HepG2 (cell line): ENCODE data around the gene WASF1. TPM values are rescaled to one million over a fixed set of nuclear protein-coding genes. Genes with fewer than 3 reads are reported as not detected.

Source experiments
- ATAC-seq: fragments of 200-7000 bp; cut with Tn5 transposase; 3 replicates; pipeline ENCODE4 v1.9.1; 2020; ENCODE audit warnings: mild to moderate bottlenecking, moderate library complexity
- BruUV-seq: library from RNA; stranded (reverse); fragments of 400-500 nt; replicated peaks from 2 replicates; lab custom pipeline; 2021; lab: Mats Ljungman, UMichigan
- CTCF ChIA-PET: fragments of 300-600 bp; formaldehyde crosslinking; extraction: SDS; loops from one replicate; lab custom pipeline; 2021; ENCODE audit warnings: low total read pairs, inconsistent platforms, low intra/inter-chr PET ratio; lab: Yijun Ruan, JAX
- POLR2A ChIA-PET: fragments of 350-600 bp; sonication (Branson Sonifier 250); formaldehyde crosslinking; loops from one replicate; lab custom pipeline; 2020; ENCODE audit warnings: antibody characterized with exemption, inconsistent platforms; lab: Yijun Ruan, JAX
- DNase-seq: peaks from one replicate; pipeline ENCODE4 v3.0.0-alpha.2; 2015; ENCODE audit warnings: low spot score
- FAIRE-seq: peaks from 3 replicates; lab custom pipeline; 2011; peaks lifted over from hg19 to GRCh38; lab: Jason Lieb, UNC
- H2AFZ ChIP-seq: one replicate; pipeline ENCODE4 v1.6.1; 2011; ENCODE audit warnings: low read length, inconsistent platforms
- H3K27ac ChIP-seq: fragments of 300-600 bp; 3 replicates; pipeline ENCODE4 v1.8.0; 2011; ENCODE audit warnings: mixed run types, mild to moderate bottlenecking, mixed read lengths, low read length, inconsistent platforms; ENCODE audit not compliant: insufficient read depth; ENCODE audit errors: extremely low read length
- H3K27me3 ChIP-seq, 2 experiments: fragments of 200-600 bp in 1 of 2; 2 replicates in 1 of 2; 3 replicates in 1 of 2; pipeline versions ENCODE4 v1.6.0 to v1.8.0; 2011; ENCODE audit warnings: low read length in 2 of 2, mild to moderate bottlenecking in 2 of 2, moderate library complexity in 2 of 2, inconsistent platforms in 1 of 2; ENCODE audit not compliant: insufficient read depth in 2 of 2, control insufficient read depth in 1 of 2
- H3K36me3 ChIP-seq, 2 experiments: fragments of 200-600 bp in 1 of 2; replicated peaks in 1 of 2; 2 replicates in 1 of 2; 3 replicates in 1 of 2; pipeline versions ENCODE4 v1.5.1 to v1.8.0; 2011; ENCODE audit warnings: low read length in 2 of 2, inconsistent platforms in 1 of 2; ENCODE audit not compliant: insufficient read depth in 2 of 2, control insufficient read depth in 1 of 2
- H3K4me1 ChIP-seq: 2 replicates; pipeline ENCODE4 v1.5.1; 2012; ENCODE audit warnings: low read length, inconsistent platforms; ENCODE audit not compliant: insufficient read depth
- H3K4me2 ChIP-seq: 2 replicates; pipeline ENCODE4 v1.6.0; 2011; ENCODE audit warnings: low read depth, low read length, inconsistent platforms
- H3K4me3 ChIP-seq, 3 experiments: fragments of 200-600 bp in 1 of 3; sonication (generic), shearing (Covaris generic) in 1 of 3; replicated peaks in 1 of 3; 2 replicates each; pipeline ENCODE4 v1.5.1; 2011 to 2016; ENCODE audit warnings: low read length in 3 of 3, inconsistent platforms in 2 of 3, low read depth in 2 of 3, mild to moderate bottlenecking in 2 of 3, control low read depth in 1 of 3, mixed read lengths in 1 of 3; ENCODE audit not compliant: insufficient read depth in 1 of 3
- H3K79me2 ChIP-seq: one replicate; pipeline ENCODE4 v1.6.1; 2011; ENCODE audit warnings: low read length, inconsistent platforms; ENCODE audit not compliant: insufficient read depth
- H3K9ac ChIP-seq: 2 replicates; pipeline ENCODE4 v1.6.0; 2011; ENCODE audit warnings: mild to moderate bottlenecking, low read depth, low read length, inconsistent platforms; ENCODE audit not compliant: insufficient read depth
- H3K9me3 ChIP-seq: 2 replicates; pipeline ENCODE4 v1.5.1; 2012; ENCODE audit warnings: mild to moderate bottlenecking, low read length
- H4K20me1 ChIP-seq: 2 replicates; pipeline ENCODE4 v1.6.0; 2011; ENCODE audit warnings: inconsistent platforms, mild to moderate bottlenecking, low read length, moderate library complexity; ENCODE audit not compliant: insufficient read depth
- ATAD3A ChIP-seq: sonication (generic); formaldehyde crosslinking; IDR thresholded peaks from 2 replicates; pipeline ENCODE4 v1.4.0; 2020; ENCODE audit warnings: missing genetic modification reagents
- ATF7 ChIP-seq, 2 experiments: fragments of 450-650 bp in 1 of 2; sonication (generic) in 1 of 2; formaldehyde crosslinking in 1 of 2; IDR thresholded peaks; 2 replicates each; pipeline versions ENCODE4 v1.4.0 to v1.6.1; 2016 to 2020; ENCODE audit warnings: antibody characterized with exemption in 1 of 2, mild to moderate bottlenecking in 1 of 2, missing genetic modification reagents in 1 of 2
- ESRRA ChIP-seq: sonication (generic); formaldehyde crosslinking; IDR thresholded peaks from 2 replicates; pipeline ENCODE4 v1.5.1; 2020; ENCODE audit warnings: mild to moderate bottlenecking, low read depth, missing genetic modification reagents
- FOXJ3 ChIP-seq: sonication (generic); formaldehyde crosslinking; IDR thresholded peaks from 2 replicates; pipeline ENCODE4 v1.4.0; 2020; ENCODE audit warnings: missing genetic modification reagents, mild to moderate bottlenecking, borderline replicate concordance
- FOXK1 ChIP-seq: sonication (generic); formaldehyde crosslinking; IDR thresholded peaks from 2 replicates; pipeline ENCODE4 v1.4.0; 2020; ENCODE audit warnings: low read depth, missing genetic modification reagents, borderline replicate concordance
- FOXO4 ChIP-seq: sonication (generic); formaldehyde crosslinking; conservative IDR thresholded peaks from 2 replicates; pipeline ENCODE4 v1.8.1; 2023; ENCODE audit warnings: missing genetic modification reagents
- SATB2 ChIP-seq: sonication (generic); formaldehyde crosslinking; IDR thresholded peaks from 2 replicates; pipeline ENCODE4 v1.5.0; 2020; ENCODE audit warnings: missing genetic modification reagents
- ZNF318 ChIP-seq: sonication (generic); formaldehyde crosslinking; IDR thresholded peaks from 2 replicates; pipeline ENCODE4 v1.4.0; 2020; ENCODE audit warnings: mild to moderate bottlenecking, missing genetic modification reagents
- ZNF441 ChIP-seq: sonication (generic); formaldehyde crosslinking; IDR thresholded peaks from 2 replicates; pipeline ENCODE4 v1.7.0; 2021; ENCODE audit warnings: missing genetic modification reagents, borderline replicate concordance
- ZNF766 ChIP-seq: sonication (generic); formaldehyde crosslinking; IDR thresholded peaks from 2 replicates; pipeline ENCODE4 v1.5.0; 2020; ENCODE audit warnings: missing genetic modification reagents, borderline replicate concordance
- ZNF788 ChIP-seq: sonication (generic); formaldehyde crosslinking; IDR thresholded peaks from 2 replicates; pipeline ENCODE4 v1.5.0; 2020; ENCODE audit warnings: mild to moderate bottlenecking, missing genetic modification reagents, borderline replicate concordance
- ZSCAN22 ChIP-seq: sonication (generic); formaldehyde crosslinking; IDR thresholded peaks from 2 replicates; pipeline ENCODE4 v1.4.0; 2020; ENCODE audit warnings: mild to moderate bottlenecking, missing genetic modification reagents
- in situ Hi-C: cut with HindIII; loops from 2 replicates; pipeline ENCODE4 v1.10.0; 2017; ENCODE audit warnings: low pct_unique_long_range_greater_than_20kb; ENCODE audit not compliant: extremely low pct_ligation_motif_present
- intact Hi-C: fragments of 100-400 bp; cut with micrococcal nuclease; formaldehyde crosslinking; loops from one replicate; pipeline ENCODE4 v1.10.0; 2022; ENCODE audit not compliant: unreplicated experiment
- polyA plus RNA-seq, 8 experiments: library from polyadenylated mRNA; depleted of rRNA in 3 of 8; stranded (reverse) in 7 of 8; unstranded in 1 of 8; fragments of >200 nt; fragmentation: Illumina TruSeq in 4 of 8; extraction: Trizol in 4 of 8; gene quantifications; 2 replicates each; pipeline versions ENCODE4 v1.2.1 to v1.2.3, GENCODE V29; 2011 to 2016; ENCODE audit warnings: low read depth in 4 of 8, missing spikeins in 1 of 8, mixed read lengths in 1 of 8; ENCODE audit not compliant: insufficient read depth in 1 of 8
- total RNA-seq, 5 experiments: library from RNA; depleted of rRNA; stranded (reverse); fragments of >200 nt; fragmentation: Illumina TruSeq; extraction: Trizol; gene quantifications; 2 replicates each; pipeline ENCODE4 v1.2.3, GENCODE V29; 2016; ENCODE audit warnings: low read depth in 1 of 5
- TF ChIP-seq, protein P1 (sequence below): sonication (generic); formaldehyde crosslinking; IDR thresholded peaks from 2 replicates; pipeline ENCODE4 v1.5.0; 2020; ENCODE audit warnings: missing genetic modification reagents
- TF ChIP-seq, protein P2 (sequence below): sonication (generic); formaldehyde crosslinking; IDR thresholded peaks from 2 replicates; pipeline ENCODE4 v1.9.0; 2021; ENCODE audit warnings: missing genetic modification reagents, mild to moderate bottlenecking, borderline replicate concordance

WASF1 gene
- total and polyA plus RNA-seq, 2 of the 13 experiments (the other 11 are each of a cell fraction or from before 2014, with no cell fraction given): 8.5 to 17.3 TPM

DNA sequence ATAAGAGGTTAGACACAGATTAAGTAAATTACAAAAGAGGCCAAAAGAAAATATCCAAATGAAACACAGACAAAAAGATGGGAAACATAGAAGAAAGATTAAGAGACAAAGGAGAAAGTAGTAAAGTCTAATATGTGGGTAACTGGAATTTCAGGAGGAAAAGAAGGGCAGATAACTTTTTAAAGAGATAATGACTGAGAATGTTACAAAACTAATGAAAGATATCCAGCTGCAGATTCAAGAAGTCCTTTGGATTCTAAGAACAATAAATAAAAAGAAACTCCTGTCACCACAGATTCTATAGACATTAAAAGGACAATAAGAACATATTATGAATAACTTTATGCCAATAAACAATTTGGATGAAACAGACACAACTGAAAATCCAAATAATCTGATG lies 90.1 kb downstream of the WASF1 start:
- intact Hi-C loops (no loop called here), in situ Hi-C loops (no loop called here)
- Histone ChIP-seq H3K79me2 (no peaks in the 10 kb centered on the region), H3K4me1 (peaks cover 9% of the 10 kb centered on the region), H3K9ac (no peak overlapping the region), H3K4me3 (no peak overlapping the region), H3K27me3 (no peaks in the 10 kb centered on the region), H3K9me3 (no peaks in the 10 kb centered on the region), H3K4me2 (no peak overlapping the region), H3K27ac (no peak overlapping the region), H2AFZ (no peak overlapping the region), H3K36me3 (no peaks in the 10 kb centered on the region), H4K20me1 (no peaks in the 10 kb centered on the region)
- ATAC-seq (no peak), FAIRE-seq (no peak), DNase-seq (no peak)
- ChIA-PET POLR2A (no interaction called here), CTCF (no interaction called here)
- BruUV-seq: no TSS peak
- TF ChIP-seq FOXO4 (CRISPR knock-in tag) (no peak), ESRRA (CRISPR knock-in tag) (no peak), SATB2 (no peak), ATF7 (IDR thresholded peaks at IDR 0.05) (no peak), ATF7 (CRISPR knock-in tag; IDR thresholded peaks at IDR 0.05) (no peak), ZSCAN22 (no peak), ATAD3A (CRISPR knock-in tag) (no peak), ZNF788 (CRISPR knock-in tag) (no peak), ZNF766 (CRISPR knock-in tag) (no peak), FOXJ3 (CRISPR knock-in tag) (no peak), ZNF318 (CRISPR knock-in tag) (no peak), ZNF441 (no peak), FOXK1 (CRISPR knock-in tag) (no peak)
- TF ChIP-seq, protein P1, sequence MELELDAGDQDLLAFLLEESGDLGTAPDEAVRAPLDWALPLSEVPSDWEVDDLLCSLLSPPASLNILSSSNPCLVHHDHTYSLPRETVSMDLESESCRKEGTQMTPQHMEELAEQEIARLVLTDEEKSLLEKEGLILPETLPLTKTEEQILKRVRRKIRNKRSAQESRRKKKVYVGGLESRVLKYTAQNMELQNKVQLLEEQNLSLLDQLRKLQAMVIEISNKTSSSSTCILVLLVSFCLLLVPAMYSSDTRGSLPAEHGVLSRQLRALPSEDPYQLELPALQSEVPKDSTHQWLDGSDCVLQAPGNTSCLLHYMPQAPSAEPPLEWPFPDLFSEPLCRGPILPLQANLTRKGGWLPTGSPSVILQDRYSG: no peak
- TF ChIP-seq, protein P2, sequence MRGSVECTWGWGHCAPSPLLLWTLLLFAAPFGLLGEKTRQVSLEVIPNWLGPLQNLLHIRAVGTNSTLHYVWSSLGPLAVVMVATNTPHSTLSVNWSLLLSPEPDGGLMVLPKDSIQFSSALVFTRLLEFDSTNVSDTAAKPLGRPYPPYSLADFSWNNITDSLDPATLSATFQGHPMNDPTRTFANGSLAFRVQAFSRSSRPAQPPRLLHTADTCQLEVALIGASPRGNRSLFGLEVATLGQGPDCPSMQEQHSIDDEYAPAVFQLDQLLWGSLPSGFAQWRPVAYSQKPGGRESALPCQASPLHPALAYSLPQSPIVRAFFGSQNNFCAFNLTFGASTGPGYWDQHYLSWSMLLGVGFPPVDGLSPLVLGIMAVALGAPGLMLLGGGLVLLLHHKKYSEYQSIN (CRISPR knock-in tag): no peak
